ENCODE measurements around the gene AHCYL2. TPM values are rescaled to one million over a fixed set of nuclear protein-coding genes. Genes with fewer than 3 reads are reported as not detected.

The AHCYL2 gene
- total and polyA plus RNA-seq, 2 of the 8 experiments (the other 6 are each of a cell fraction or from before 2014, with no cell fraction given) = 20.7 to 25.4 TPM

DNA sequence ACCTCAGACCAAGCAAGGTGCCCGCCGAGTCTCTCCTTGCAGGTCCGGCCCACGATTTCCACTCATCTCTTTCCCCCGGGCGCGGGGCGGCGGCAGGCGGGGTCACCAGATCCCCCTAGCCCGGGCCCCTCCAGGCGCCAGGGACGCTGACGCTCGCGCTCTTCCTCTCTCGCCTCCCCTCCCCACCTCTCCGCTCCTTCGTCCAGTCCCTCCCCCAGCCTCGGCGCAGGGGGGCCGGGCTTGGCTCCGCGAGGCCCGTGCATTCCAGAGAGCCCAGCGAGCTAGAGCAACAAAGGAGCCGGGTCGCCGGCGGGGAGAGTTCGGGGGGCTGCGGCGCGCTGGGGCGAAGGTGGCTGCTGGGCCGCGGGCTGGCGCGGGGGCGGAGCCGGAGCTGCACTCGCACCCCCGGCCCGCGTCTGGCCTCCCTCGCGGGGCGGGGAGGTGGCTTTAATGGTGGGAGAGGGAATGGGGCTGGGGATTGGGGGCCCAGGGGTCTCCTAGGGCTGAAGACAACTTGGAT lies 36.4 kb upstream of the AHCYL2 start, which contains the start of gene SMO (continued):
- TF ChIP-seq JUND (IDR thresholded peaks at IDR 0.05; ENCODE audit: low read length) (no peak), SP2 (IDR thresholded peaks at IDR 0.05; ENCODE audit: low read length) (no peak), EZH2 (IDR thresholded peaks at IDR 0.05; ENCODE audit: low read depth, low read length, severe bottlenecking) (no peak), CTBP2 (IDR thresholded peaks at IDR 0.05; ENCODE audit: borderline replicate concordance, insufficient read depth, insufficient read length, low read length) (peak; percentile 64), HDAC6 (IDR thresholded peaks at IDR 0.05; ENCODE audit: low read depth, low read length) (no peak), GTF2F1 (IDR thresholded peaks at IDR 0.05; ENCODE audit: borderline replicate concordance, low read depth, low read length) (no peak)
